IPS DF 4.7 (cell line): ENCODE results near the gene FKBP10.

Experiments
- DNase-seq: peaks from one replicate; pipeline ENCODE4 v3.0.0-alpha.2; 2013; ENCODE audit warnings: low spot score; ENCODE audit errors: extremely low read depth

Gene FKBP10

GRCh38 chr17:41782142-41782541 is 30.7 kb upstream of the FKBP10 start:
- no peak for DNase-seq

GRCh38 chr17:41784207-41784744 is 28.5 kb upstream of the FKBP10 start:
- DNase-seq, result no peak

GRCh38 chr17:41785091-41785858 is 27.5 kb upstream of the FKBP10 start:
- DNase-seq, result no peak

- no peak for DNase-seq
These were observed 27.0 kb upstream of the FKBP10 start for GRCh38 chr17:41785859-41786226.

- DNase-seq, result peak; percentile 99
These were observed 26.4 kb upstream of the FKBP10 start, which contains the start of gene JUP for GRCh38 chr17:41786227-41787020. Gene JUP, minus strand, starts transcription at chr17:41786711. Its CDS starts 14,857 bp downstream, at chr17:41771854.

- no peak for DNase-seq
These were observed 25.8 kb upstream of the FKBP10 start for GRCh38 chr17:41787021-41787418.

GRCh38 chr17:41792845-41793783 is 19.7 kb upstream of the FKBP10 start:
- DNase-seq, result no peak

GRCh38 chr17:41793784-41794539 is 18.8 kb upstream of the FKBP10 start:
- DNase-seq, result no peak

GRCh38 chr17:41794540-41794975 is 18.2 kb upstream of the FKBP10 start:
- no peak for DNase-seq

- no peak for DNase-seq
These were observed 16.5 kb upstream of the FKBP10 start for GRCh38 chr17:41796121-41796895.

- DNase-seq, result no peak
These were observed 15.4 kb upstream of the FKBP10 start for GRCh38 chr17:41797377-41797776.

- no peak for DNase-seq
These were observed 13.4 kb upstream of the FKBP10 start for GRCh38 chr17:41799366-41799765.

- no peak for DNase-seq
These were observed 12.0 kb upstream of the FKBP10 start for GRCh38 chr17:41800601-41801373.

- DNase-seq, result no peak
These were observed 11.2 kb upstream of the FKBP10 start for GRCh38 chr17:41801374-41802271.

- no peak for DNase-seq
These were observed 9.5 kb upstream of the FKBP10 start for GRCh38 chr17:41803049-41804020.

- no peak for DNase-seq
These were observed 5.9 kb upstream of the FKBP10 start for GRCh38 chr17:41806685-41807445.
